Neural crest cell (in vitro differentiated cells): ENCODE results near the gene WNT9A. TPM values are rescaled to one million over a fixed set of nuclear protein-coding genes. Genes with fewer than 3 reads are reported as not detected.
"Not testable (repeated sequence)": the region's sequence is repeated elsewhere in the genome, so short reads cannot be mapped to it uniquely, and the experiment has no call there.

Experiments used
- DNase-seq: peaks from one replicate; pipeline ENCODE4 v3.0.0; 2021; ENCODE audit warnings: low read depth, mixed read lengths, low spot score
- H3K27ac Mint-ChIP-seq: one replicate; pipeline ENCODE4 v1.8.0; 2021; ENCODE audit warnings: mild to moderate bottlenecking, mixed read lengths; ENCODE audit not compliant: unreplicated experiment
- H3K27me3 Mint-ChIP-seq: 2 replicates; pipeline ENCODE4 v1.8.0; 2021; ENCODE audit warnings: low read depth, mild to moderate bottlenecking, mixed read lengths
- H3K36me3 Mint-ChIP-seq: 2 replicates; pipeline ENCODE4 v1.8.0; 2021; ENCODE audit warnings: low read depth, mild to moderate bottlenecking, mixed read lengths
- H3K4me1 Mint-ChIP-seq: 2 replicates; pipeline ENCODE4 v1.8.0; 2021; ENCODE audit warnings: mixed read lengths
- H3K4me3 Mint-ChIP-seq: one replicate; pipeline ENCODE4 v1.8.0; 2021; ENCODE audit warnings: mild to moderate bottlenecking, mixed read lengths
- H3K9me3 Mint-ChIP-seq: 2 replicates; pipeline ENCODE4 v1.8.0; 2021; ENCODE audit warnings: mixed read lengths
- CTCF ChIP-seq: fragments of 200-600 bp; sonication (generic); conservative IDR thresholded peaks from 2 replicates; pipeline ENCODE4 v1.5.0; 2021; ENCODE audit warnings: antibody characterized with exemption, mild to moderate bottlenecking
- total RNA-seq: library from RNA; stranded (reverse); gene quantifications from 2 replicates; pipeline ENCODE4 v1.2.1, GENCODE V29; 2021

Gene WNT9A
- total RNA-seq, 1 donor from 2014 or later = 0.54 TPM

- Mint-ChIP-seq H3K4me3 (no peak overlapping the region), H3K27me3 (peaks cover 19% of the 10 kb centered on the region), H3K27ac (no peak overlapping the region), H3K9me3 (no peaks in the 10 kb centered on the region), H3K4me1 (peaks cover 4% of the 10 kb centered on the region), H3K36me3 (no peaks in the 10 kb centered on the region)
- DNase-seq = no peak
- no peak for TF ChIP-seq CTCF
Measured at GRCh38 chr1:227885135-227885647, 62.5 kb downstream of the WNT9A start.

GRCh38 chr1:227884370-227885134, 63.2 kb downstream of the WNT9A start:
- H3K9me3 Mint-ChIP-seq = no peaks in the 10 kb centered on the region
- H3K36me3 Mint-ChIP-seq = no peaks in the 10 kb centered on the region
- TF ChIP-seq CTCF = no peak
- no peak overlapping the region for H3K27ac Mint-ChIP-seq
- peaks cover 4% of the 10 kb centered on the region for H3K4me1 Mint-ChIP-seq
- peaks cover 26% of the 10 kb centered on the region for H3K27me3 Mint-ChIP-seq
- no peak for DNase-seq
- no peak overlapping the region for H3K4me3 Mint-ChIP-seq

DNA sequence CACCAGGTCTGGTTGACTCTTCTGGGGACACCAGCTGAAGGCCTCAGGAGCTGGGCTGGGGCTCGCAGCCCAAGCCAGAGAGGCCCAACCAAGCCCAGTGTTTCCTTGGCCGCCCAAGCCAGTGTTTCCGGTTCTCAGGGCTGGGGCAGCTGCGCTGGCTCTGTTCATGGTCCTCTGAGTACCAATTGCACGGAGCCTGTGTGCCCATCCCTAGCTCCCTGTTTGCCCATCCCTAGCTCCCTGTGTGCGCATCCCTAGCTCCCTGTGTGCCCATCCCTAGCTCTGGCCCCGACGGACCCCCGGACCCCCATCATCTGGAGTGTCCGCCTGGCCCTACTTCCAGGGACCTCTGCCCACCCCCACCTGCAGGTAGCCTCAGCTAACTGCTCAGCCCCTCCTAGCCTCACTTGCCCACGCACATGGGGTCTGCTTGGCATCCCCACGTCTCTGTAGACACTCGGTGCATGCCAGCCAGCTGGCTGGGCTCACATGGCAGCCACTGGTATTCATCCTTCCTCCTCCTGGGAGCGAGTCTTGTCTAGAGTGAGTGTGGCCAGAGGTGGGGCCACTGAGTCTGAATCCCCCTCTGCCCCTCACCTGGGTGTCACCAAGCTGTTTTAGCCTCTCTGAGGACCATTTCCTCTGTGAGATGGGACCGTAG, 64.0 kb downstream of the WNT9A start:
- Mint-ChIP-seq H3K4me1 (peaks cover 4% of the 10 kb centered on the region), H3K27me3 (peaks cover 34% of the 10 kb centered on the region), H3K9me3 (no peaks in the 10 kb centered on the region), H3K36me3 (no peaks in the 10 kb centered on the region), H3K4me3 (no peak overlapping the region), H3K27ac (no peak overlapping the region)
- TF ChIP-seq CTCF = no peak
- no peak for DNase-seq

GRCh38 chr1:227883073-227883520, 64.6 kb downstream of the WNT9A start:
- TF ChIP-seq CTCF = no peak
- Mint-ChIP-seq H3K9me3 (no peaks in the 10 kb centered on the region), H3K4me1 (peaks cover 4% of the 10 kb centered on the region), H3K36me3 (no peaks in the 10 kb centered on the region), H3K27ac (no peak overlapping the region), H3K27me3 (peaks cover 38% of the 10 kb centered on the region), H3K4me3 (no peak overlapping the region)
- DNase-seq = no peak

GRCh38 chr1:227880342-227880924, 67.3 kb downstream of the WNT9A start:
- no peak overlapping the region for H3K27ac Mint-ChIP-seq
- H3K4me1 Mint-ChIP-seq = no peaks in the 10 kb centered on the region
- no peak for DNase-seq
- no peak overlapping the region for H3K4me3 Mint-ChIP-seq
- H3K27me3 Mint-ChIP-seq = peaks cover 60% of the 10 kb centered on the region
- H3K9me3 Mint-ChIP-seq = no peaks in the 10 kb centered on the region
- TF ChIP-seq CTCF = no peak
- H3K36me3 Mint-ChIP-seq = no peaks in the 10 kb centered on the region

DNA sequence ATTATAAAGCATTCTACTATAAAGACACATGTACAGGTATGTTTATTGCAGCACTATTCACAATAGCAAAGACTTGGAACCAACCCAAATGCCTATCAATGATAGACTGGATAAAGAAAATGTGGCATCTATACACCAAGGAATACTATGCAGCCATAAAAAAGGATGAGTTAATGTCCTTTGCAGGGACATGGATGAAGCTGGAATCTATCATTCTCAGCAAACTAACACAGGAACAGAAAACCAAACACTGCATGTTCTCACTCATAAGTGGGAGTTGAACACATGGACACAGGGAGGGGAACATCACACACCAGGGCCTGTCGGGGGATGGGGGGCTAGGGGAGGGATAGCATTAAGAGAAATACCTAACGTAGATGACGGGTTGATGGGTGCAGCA, 69.9 kb downstream of the WNT9A start:
- H3K4me3 Mint-ChIP-seq, H3K36me3 Mint-ChIP-seq, DNase-seq, H3K9me3 Mint-ChIP-seq, H3K4me1 Mint-ChIP-seq, H3K27ac Mint-ChIP-seq: not testable (repeated sequence)
- H3K27me3 Mint-ChIP-seq = peaks cover 83% of the 10 kb centered on the region

DNA sequence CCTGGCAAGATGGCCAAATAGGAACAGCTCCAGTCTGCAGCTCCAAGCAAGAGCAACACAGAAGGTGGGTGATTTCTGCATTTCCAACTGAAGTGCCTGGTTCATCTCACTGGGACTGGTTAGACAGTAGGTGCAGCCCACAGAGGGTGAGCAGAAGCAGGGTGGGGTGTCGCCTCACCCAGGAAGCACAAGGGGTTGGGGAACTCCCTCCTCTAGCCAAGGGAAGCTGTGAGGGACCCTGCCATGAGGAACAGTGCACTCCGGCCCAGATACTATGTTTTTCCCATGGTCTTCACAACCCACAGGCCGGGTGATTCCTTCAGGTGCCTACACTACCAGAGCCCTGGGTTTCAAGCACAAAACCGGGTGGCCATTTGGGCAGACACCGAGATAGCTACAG, 75.8 kb downstream of the WNT9A start:
- H3K4me3 Mint-ChIP-seq, H3K36me3 Mint-ChIP-seq, DNase-seq, H3K9me3 Mint-ChIP-seq, H3K27ac Mint-ChIP-seq, H3K4me1 Mint-ChIP-seq: not testable (repeated sequence)
- peaks cover 47% of the 10 kb centered on the region for H3K27me3 Mint-ChIP-seq
